Heart left ventricle (tissue), 13 donors: ENCODE measurements around the gene GPRC5A.

Experiments used
- POLR2A ChIP-seq, 2 donors: fragments of 450-650 bp; IDR thresholded peaks; one replicate each; pipeline ENCODE4 v1.6.1; 2017; ENCODE audit warnings: antibody characterized with exemption in 2 of 2, mild to moderate bottlenecking in 2 of 2, moderate library complexity in 2 of 2
- TF ChIP-seq, protein P1 (sequence below), 12 donors: fragments of 200-600 bp; sonication (generic) in 4 of 12; IDR thresholded peaks; one replicate each; pipeline versions ENCODE4 v1.5.0 to v1.8.0; 2018 to 2022; ENCODE audit warnings: antibody characterized with exemption in 12 of 12, mild to moderate bottlenecking in 5 of 12
- donor health status: ischemic (EF 13 %, LVEDD 7.1; RV severe dilation, severe dysfunction).
- donor health status: DM: no; HTN: yes; CAD: no.
- donor health status: DM: no; HTN: no; CAD: no.
- donor health status: ischemic (EF 25% LVEDD 6.9; RV normal size, moderate dysfunction).
- donor health status: ischemic (EF 25% LVEDD 5.7; RV mildly dilated, moderate dysfunction).
- donor health status: ischemic (EF 35%, LVEDD 5.7; RV mildly dilated, moderate dysfunction).
- donor health status: nonischemic (EF 11% LVEDD 7.7; RV severe dilation, severe dysfunction).
- donor health status: DM: yes; HTN: yes; CAD: no.
- donor health status: PGD.
- donor health status: ischemic (EF 29% LVEDD 5.4; RV normal size, mild dysfunction).
- donor health status: nonischemic (EF 23%, LVEDD 6.1; RV moderate dilation, normal function).

DNA sequence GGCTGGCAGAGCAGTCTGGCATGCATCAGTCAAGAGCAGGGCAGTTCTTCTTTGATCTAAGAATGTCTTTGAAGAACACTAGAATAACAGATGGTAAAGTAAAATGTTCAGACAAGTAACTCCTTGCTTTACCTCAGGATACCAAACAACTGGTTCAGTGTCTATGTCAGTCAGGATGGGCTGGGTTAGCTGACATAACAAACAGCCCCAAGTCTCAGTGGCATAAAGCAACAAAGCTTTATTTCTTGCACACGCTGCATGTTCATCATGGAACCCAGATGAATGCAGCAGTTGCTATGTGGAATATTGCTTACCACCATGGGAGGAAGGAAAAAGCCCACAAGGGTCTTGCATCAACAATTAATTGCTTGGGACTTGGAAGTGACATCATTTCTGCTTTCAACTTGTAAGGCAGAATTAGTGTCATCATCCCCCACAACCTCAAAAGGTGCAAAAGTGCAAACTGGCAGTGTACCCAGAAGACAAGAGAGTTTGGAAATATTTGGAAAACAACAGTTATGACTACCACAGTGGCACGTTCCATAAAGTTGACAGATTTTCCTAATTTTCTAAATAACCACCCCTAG, 39.4 kb downstream of the GPRC5A start:
- TF ChIP-seq, protein P1, sequence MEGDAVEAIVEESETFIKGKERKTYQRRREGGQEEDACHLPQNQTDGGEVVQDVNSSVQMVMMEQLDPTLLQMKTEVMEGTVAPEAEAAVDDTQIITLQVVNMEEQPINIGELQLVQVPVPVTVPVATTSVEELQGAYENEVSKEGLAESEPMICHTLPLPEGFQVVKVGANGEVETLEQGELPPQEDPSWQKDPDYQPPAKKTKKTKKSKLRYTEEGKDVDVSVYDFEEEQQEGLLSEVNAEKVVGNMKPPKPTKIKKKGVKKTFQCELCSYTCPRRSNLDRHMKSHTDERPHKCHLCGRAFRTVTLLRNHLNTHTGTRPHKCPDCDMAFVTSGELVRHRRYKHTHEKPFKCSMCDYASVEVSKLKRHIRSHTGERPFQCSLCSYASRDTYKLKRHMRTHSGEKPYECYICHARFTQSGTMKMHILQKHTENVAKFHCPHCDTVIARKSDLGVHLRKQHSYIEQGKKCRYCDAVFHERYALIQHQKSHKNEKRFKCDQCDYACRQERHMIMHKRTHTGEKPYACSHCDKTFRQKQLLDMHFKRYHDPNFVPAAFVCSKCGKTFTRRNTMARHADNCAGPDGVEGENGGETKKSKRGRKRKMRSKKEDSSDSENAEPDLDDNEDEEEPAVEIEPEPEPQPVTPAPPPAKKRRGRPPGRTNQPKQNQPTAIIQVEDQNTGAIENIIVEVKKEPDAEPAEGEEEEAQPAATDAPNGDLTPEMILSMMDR (IDR thresholded peaks at IDR 0.05): no peak
- no peak for TF ChIP-seq POLR2A (IDR thresholded peaks at IDR 0.05)
